SH-SY5Y (cell line): ENCODE measurements around the gene PRKAA1.

Experiments used
- GATA2 ChIP-seq: IDR thresholded peaks from 2 replicates; pipeline ENCODE4 v1.6.1; 2011; ENCODE audit warnings: mild to moderate bottlenecking, low read depth, low read length
- GATA3 ChIP-seq: IDR thresholded peaks from 2 replicates; pipeline ENCODE4 v1.6.1; 2011; ENCODE audit warnings: low read depth, mild to moderate bottlenecking, low read length, moderate library complexity

DNA sequence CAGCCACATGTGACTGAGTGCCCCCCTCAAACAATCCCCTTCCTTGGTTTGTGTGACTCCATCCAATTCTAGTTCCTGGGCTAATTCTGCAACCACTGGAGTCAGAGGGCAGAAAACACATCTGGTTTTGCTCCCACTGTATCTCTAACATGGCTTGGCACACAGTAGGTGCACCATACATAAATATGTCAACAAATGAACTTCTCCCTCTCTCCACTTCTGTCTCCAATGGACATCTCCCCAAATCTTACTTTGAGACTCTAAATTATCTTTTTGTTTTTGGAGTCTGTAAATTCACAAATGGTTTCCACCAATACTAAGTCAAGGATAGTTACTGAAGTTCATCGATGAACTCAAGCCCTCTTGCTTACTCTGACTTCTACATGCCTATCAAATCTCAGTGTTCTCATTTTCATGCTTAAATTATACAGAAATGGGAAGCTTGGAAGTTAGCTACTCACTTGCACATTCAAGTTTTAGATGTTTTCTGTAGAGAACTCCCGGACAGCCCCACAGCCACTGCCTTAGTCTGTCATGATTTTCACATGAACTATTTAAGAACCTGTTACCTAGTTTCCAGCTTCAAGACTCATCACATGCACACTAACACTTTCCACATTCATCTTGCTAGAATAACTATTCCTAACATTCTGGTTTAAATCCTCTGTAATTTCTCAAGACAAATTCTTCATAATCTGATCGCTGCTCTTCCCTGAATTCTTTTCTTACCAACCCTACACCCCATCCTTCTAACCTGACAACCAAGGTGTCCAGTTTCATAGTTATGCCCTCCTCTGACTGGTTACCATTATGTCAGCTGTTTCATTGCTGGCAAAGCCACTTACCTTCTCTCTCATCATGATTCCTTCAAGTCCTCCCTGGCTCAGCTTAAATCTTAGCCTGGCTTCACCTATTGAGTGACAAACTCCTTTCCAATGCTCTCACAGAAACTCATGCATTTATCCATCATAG is 30.8 kb upstream of the PRKAA1 start:
- TF ChIP-seq GATA2: no peak
- no peak for TF ChIP-seq GATA3
